IPS-11a (cell line): ENCODE data around the gene DAZAP1.
A peak's percentile ranks its signal among the peaks of the same experiment; 100 is the strongest.

ENCODE experiments used
- H3K4me3 ChIP-seq: one replicate; pipeline ENCODE4 v1.5.1; 2013; ENCODE audit warnings: low read depth, low read length, control low read depth

Gene DAZAP1

GRCh38 chr19:1407528-1408299, at the start of gene DAZAP1:
TSS of gene DAZAP1 (plus strand) at chr19:1407586. CDS start at chr19:1407774, 188 bp downstream.
- peak within 1 kb of the TSS; percentile 68 for H3K4me3 ChIP-seq

GRCh38 chr19:1360126-1360817, 47.1 kb upstream of the DAZAP1 start:
- no peak overlapping the region for H3K4me3 ChIP-seq

GRCh38 chr19:1360818-1361461, 46.4 kb upstream of the DAZAP1 start:
- no peak overlapping the region for H3K4me3 ChIP-seq

GRCh38 chr19:1361601-1362386, 45.6 kb upstream of the DAZAP1 start:
- no peak overlapping the region for H3K4me3 ChIP-seq

GRCh38 chr19:1362387-1363257, 44.8 kb upstream of the DAZAP1 start:
- no peak overlapping the region for H3K4me3 ChIP-seq

GRCh38 chr19:1363599-1363998, 43.8 kb upstream of the DAZAP1 start:
- no peak overlapping the region for H3K4me3 ChIP-seq

- H3K4me3 ChIP-seq, result no peak overlapping the region
Observed at GRCh38 chr19:1364070-1364704, 43.2 kb upstream of the DAZAP1 start.

- H3K4me3 ChIP-seq, result no peak overlapping the region
Observed at GRCh38 chr19:1365319-1366269, 41.8 kb upstream of the DAZAP1 start.

DNA sequence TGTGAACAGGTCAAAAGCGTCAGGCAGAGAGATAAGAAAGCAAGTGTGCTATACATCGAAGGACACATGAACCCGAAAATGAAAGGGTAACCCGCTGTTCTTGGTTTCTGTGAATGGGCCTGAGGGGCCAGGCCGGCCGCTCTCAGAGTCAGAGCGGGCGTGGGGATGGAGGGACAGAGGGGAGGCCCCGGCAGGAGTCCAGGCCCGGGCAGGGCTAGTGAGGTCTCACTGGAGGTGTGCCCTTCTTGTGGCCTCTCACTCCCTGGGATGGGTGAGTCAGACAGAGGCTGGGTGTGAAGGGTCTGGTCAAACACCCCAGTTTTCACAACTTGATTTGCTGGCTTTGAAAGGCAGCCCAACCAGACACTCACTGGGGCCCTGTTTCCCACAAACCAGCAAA, 41.1 kb upstream of the DAZAP1 start:
- no peak overlapping the region for H3K4me3 ChIP-seq

DNA sequence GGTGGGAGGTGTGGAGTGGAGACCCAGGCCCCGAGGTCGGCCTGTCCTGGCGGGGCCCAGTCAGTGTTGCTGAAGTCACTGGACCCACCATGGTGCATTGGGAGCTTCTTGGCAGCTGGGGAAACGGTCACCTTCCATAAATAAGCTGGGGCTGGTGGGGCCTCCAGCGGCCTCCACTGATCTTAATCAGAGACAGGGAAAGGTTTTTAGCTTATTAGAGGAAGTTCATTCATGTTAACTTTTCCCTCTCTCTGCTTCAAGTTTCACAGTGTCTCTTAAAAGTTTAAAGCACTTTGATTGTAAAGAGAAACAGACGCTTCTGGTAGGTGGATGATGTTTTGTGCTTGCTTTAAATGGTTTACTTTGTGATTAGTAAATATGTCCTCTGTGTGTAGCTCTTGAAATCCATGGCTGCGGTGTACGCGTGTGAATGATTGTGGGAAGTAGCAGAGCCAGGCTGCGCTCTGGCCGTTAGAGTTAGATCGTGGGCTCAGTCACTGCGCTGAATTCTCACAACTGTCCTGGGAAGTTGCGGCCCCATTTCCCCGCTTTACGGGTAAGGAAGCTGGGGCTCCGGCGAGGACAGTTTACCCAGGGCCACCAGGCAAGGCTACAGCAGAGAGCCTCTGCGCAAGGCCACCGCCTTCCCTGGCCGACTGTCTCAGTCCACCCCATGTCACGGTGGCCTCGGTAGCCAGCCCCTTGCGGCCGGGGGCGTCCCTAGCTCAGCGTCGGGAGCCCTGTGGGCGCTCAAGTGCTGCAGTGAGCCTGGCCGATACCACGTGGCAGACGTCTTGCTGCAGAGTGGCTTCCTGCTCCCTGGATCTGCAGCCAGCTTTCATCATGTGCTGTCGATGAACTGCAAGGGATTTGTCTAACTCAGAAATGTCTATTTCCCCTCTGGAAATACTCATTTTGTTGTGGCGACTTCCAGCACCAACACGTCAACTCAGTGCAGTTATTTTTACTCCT, 40.2 kb upstream of the DAZAP1 start:
- no peak overlapping the region for H3K4me3 ChIP-seq

GRCh38 chr19:1369214-1369805, 38.1 kb upstream of the DAZAP1 start:
- no peak overlapping the region for H3K4me3 ChIP-seq

DNA sequence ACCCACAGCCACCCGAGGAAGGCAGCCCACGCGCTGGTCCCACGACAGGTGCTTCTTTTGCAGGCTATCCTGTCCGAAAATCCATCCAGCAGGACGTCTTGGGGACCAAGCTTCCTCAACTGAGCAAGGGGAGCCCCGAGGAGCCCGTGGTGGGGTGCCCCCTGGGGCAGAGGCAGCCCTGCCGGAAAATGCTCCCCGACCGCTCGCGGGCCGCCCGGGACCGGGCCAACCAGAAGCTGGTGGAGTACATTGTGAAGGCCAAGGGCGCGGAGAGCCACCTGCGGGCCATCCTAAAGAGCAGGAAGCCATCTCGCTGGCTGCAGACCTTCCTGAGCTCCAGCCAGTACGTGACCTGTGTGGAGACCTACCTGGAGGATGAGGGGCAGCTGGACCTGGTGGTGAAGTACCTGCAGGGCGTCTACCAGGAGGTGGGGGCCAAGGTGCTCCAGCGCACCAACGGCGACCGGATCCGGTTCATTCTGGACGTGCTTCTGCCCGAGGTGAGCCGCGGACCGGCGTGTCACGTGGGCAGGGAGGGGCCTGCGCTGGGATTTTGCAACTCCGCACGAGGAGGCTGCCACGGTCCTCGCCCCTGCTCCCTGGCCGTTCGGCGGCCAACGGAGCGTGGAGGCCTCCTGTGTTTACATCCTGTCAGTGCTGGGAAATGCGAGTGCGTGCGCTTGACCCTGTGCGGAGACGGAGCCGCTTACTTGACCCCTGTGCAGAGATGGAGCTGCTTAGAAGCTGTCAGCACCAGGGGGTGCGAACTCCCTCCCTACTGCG, 36.6 kb upstream of the DAZAP1 start:
- no peak overlapping the region for H3K4me3 ChIP-seq

DNA sequence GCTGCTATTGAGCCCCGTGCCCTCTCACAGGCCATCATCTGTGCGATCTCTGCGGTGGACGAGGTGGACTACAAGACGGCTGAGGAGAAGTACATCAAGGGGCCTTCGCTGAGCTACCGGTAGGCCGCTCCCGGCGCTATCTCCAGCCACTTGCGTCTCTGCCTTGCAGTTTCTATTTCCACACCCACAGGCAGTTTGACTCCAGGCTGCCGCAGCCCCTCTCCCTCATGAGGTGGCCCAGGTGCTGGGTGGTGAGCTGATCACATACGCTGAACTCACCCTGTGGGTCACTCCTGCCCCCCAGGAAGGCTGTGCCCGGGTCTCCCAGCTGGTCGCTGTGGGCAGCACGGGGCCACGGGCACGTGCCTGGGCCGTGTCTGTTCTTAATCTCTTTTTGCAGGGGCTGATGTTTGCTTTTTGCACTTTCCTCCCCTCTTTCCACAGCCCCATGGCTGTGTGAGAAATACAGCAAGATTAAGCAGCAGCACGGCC, 34.3 kb upstream of the DAZAP1 start:
- no peak overlapping the region for H3K4me3 ChIP-seq

DNA sequence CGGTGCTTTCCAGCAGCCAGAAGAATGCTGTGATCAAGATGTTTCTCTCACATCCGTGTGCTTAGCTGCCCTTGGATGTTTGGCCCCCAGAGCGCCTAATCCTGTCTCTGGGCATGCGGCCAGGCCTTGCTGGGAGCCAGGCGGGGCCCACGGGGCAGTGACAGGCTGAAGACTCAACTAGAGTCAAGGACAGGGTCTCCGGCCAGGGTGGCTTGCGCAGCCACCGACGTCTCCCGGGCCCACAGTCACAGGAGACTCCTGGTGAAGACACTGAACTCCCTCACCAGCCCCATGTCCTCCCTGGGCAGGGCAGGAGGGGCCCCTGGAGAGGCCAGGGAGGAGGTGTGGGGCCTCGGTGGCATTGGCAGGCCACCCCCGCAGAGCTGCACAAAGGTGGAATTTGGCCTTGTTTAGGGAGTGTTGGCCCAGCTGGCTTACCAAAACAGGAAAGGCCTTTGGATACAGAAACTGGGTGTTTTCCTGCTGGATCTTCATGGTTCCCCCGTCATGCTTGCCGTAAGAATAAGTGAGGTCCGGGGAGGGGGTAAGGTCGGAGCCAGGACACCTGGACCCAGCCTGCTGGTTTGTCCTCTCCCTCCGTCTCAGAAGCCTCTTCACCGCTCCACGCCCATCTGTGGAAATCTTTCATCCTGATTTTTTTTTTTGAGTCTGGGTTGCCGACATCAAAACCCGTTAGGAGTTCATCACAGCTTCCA, 33.7 kb upstream of the DAZAP1 start:
- no peak overlapping the region for H3K4me3 ChIP-seq

DNA sequence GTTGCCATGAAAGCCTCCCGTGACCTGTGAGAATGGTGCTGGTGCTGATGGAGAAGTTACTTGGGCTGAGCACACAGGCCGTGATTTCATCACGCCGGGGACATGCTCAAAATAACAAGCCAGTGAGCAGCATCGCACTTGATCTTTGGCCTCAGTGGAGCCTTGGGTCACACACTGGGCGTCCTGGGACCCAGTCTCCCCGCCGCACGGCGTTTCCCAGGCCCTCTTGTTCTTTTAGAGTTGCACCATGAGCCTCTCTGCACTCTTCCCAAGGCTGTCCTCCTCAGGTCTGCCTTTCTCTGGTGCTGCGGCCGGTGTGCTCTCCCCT, 33.2 kb upstream of the DAZAP1 start:
- no peak overlapping the region for H3K4me3 ChIP-seq

DNA sequence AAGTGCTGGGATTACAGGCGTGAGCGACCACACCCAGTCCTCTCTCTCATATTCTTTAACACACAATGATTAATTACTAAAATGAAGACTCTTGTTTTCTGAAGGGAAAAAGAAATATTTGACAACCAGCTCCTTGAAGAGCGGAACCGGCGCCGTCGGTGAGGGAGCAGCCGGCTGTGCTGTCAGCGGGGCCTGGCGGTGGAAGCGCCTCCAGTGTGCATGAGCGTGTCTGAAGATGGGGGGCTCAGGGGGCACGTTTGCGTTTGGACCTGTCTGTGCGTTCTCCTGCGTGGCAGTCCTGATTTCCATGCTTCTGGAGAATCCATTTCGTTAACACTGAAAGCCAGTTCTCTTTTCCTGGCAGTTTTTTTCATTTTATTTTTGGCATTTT, 31.0 kb upstream of the DAZAP1 start:
- no peak overlapping the region for H3K4me3 ChIP-seq
